Stimulated activated CD4-positive, alpha-beta T cell treated with anti-CD3 and anti-CD28 coated beads, Interleukin-4, amount 100 ng/mL, for 24 hours (primary cell): ENCODE measurements around the gene PIKFYVE.
"Not testable (repeated sequence)": the region's sequence is repeated elsewhere in the genome, so short reads cannot be mapped to it uniquely, and the experiment has no call there.

Experiments
- DNase-seq: peaks from one replicate; pipeline ENCODE4 v3.0.0-alpha.2; 2020

The PIKFYVE gene

DNA sequence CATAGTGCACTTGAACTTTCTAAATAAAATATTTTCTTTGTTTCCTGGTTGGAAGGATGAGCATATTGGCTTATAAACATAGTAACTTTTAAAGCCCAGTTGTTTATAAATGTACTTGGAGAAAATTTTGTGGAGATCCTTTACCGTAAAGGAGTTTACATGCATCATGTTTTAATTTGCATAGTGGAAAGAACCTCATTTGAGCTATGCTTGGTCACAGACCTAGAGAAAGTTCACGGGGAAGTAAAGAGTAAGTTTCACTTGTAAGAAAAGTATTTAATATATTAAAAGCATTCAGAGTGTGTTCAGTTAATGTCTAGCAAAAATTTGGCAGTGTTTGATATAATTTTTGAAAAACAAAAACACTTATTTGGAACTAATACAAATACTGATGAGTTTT is 45.3 kb downstream of the PIKFYVE start:
- no peak for DNase-seq

DNA sequence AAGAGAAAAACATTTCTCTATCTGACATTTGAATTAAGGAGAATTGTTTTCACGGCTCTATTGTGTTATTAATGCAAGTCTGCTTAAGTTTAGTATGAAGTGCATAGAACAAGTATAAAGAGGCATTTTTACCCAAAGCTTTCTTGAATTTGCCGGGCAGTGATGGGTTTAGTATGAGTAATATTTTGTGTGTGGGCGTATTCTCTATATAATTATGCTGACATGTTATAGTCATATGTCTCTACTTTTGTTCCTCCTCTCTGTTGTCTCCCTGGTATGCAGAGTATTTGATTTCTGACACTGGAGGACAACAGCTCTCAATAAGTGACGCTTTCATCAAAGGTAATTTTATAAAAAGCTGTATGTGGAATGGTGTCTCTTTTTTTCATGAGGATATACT is 45.9 kb downstream of the PIKFYVE start:
- no peak for DNase-seq

DNA sequence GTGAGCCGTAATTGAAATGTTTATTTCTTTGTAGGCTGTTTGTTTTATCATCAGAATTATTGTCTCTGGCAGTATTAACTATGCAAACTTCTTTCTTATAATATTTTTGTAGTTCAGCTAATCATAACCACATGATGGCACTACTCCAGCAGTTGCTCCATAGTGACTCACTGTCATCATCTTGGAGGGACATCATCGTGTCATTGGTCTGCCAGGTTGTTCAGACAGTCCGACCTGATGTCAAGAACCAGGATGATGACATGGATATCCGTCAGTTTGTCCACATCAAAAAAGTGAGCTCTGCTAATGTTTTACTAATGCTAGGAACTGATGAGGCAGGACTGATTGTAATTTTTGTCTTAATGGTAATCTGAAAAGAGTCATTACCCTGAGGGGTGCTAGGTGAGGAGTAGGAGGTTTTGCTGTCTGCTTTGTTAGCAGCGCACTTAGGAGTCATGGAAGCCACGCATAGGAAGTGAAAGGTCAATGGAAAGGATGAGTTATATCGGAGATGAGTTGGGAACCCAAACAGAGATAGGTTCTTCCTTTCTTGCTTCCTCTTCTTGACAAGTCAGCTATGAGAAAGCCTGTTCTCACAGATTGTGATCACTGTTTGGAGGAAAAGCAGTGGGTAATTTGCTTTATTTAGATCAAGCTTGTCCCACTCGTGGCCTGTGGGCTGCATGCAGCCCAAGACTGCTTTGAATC is 49.2 kb downstream of the PIKFYVE start:
- no peak for DNase-seq

GRCh38 chr2:208318127-208318526 is 52.1 kb downstream of the PIKFYVE start:
- no peak for DNase-seq

GRCh38 chr2:208319391-208319790 is 53.3 kb downstream of the PIKFYVE start:
- DNase-seq: no peak

DNA sequence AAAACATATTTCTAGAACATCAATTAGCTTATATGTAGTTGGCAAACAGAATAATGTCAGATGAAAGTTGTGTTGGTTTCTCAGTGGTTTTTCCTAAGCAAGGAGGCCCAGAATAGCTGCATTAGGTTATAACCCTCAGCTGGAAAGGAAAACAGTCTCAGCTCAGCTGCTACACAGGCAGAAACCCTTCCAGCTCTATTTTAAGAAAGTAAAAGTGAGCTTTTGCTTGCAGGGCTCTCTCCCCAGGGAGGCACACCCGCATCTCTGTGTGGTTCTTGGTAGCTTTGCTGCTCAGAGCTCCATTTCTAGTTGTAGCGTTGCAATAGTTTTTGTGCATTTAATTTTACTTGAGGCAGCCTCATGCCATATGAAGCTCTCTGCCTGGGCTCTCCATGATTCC is 54.6 kb downstream of the PIKFYVE start:
- no peak for DNase-seq

DNA sequence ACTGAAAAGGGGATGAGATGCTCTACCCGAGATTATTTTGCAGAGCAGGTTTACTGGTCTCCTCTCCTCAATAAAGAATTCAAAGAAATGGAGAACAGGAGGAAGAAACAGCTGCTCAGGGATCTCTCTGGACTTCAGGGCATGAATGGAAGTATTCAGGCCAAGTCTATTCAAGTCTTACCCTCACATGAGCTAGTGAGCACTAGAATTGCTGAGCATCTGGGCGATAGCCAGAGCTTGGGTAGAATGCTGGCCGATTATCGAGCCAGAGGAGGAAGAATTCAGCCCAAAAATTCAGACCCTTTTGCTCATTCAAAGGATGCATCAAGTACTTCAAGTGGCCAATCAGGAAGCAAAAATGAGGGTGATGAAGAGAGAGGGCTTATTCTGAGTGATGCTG is 60.0 kb downstream of the PIKFYVE start:
- no peak for DNase-seq

- no peak for DNase-seq
These were observed 63.4 kb downstream of the PIKFYVE start for GRCh38 chr2:208329485-208329884.

GRCh38 chr2:208334230-208334629 is 68.2 kb downstream of the PIKFYVE start:
- no peak for DNase-seq

GRCh38 chr2:208346756-208347155 is 80.7 kb downstream of the PIKFYVE start:
- no peak for DNase-seq

- DNase-seq: no peak
These were observed 84.6 kb downstream of the PIKFYVE start for GRCh38 chr2:208350610-208351009.

DNA sequence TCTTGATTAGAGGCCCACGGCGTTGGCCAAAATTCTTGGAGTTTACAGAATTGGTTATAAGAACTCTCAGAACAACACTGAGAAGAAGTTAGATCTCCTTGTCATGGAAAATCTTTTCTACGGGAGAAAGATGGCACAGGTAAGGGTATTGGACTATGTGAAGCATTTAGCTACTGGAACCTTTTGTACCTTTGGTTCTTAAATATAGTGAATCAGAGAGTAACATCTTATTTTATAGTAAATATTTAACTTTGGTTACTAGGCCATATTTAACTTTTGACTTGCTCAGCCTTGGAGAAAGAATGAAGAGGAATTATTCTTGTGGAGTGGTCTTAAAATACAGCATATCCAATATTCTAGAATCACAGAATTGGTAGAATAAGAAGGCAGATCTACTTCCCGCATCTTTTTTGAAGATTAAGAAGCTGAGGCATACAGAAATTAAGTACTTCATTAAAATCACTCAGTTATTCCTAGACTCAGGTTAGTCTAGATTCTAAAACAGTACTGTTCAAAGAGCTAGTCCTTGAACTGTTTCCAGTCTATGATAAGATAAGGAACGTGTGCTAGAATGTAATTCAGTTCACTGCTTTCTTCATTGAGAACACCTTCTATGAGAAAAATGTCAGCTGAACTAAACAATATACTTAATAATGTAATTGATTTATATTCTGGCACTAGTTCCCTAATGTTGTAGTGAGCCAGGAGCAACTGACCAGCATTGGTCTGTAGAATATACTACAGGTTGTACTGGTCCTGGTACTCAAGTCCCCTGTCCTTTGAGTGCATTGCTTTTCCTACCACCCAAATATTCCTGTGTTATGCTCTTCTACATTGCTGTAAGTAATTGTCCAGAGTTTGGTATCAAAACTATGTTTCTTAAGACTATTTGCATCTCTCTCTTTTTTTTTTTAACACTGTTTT is 86.9 kb downstream of the PIKFYVE start:
- DNase-seq: no peak

GRCh38 chr2:208354964-208355381 is 88.9 kb downstream of the PIKFYVE start:
- no peak for DNase-seq

- not testable (repeated sequence) for DNase-seq
These were observed 90.4 kb downstream of the PIKFYVE start for GRCh38 chr2:208356420-208356819.

GRCh38 chr2:208356846-208357574 is 91.0 kb downstream of the PIKFYVE start:
- no peak for DNase-seq

- no peak for DNase-seq
These were observed 92.9 kb downstream of the PIKFYVE start for GRCh38 chr2:208358758-208359631.

DNA sequence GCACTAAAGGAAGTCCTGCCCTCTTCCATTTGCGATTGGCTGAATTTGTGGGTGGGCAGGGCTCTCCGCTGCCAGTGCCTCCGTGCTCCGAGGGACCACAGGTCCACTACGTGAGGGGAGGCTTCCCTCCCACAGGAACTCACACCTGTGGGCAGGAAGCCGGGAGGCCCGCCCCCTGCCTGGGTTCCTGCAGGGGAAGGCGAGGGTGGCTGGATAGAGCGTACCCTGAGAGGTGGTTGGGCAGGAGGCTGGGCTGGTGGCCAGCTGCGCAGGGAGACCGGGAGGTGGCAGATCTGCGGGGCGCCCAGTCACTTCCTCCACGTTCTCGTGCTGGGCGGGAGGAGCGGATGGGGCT is 93.6 kb downstream of the PIKFYVE start:
- no peak for DNase-seq

GRCh38 chr2:208360259-208361076 is 94.4 kb downstream of the PIKFYVE start:
- no peak for DNase-seq

DNA sequence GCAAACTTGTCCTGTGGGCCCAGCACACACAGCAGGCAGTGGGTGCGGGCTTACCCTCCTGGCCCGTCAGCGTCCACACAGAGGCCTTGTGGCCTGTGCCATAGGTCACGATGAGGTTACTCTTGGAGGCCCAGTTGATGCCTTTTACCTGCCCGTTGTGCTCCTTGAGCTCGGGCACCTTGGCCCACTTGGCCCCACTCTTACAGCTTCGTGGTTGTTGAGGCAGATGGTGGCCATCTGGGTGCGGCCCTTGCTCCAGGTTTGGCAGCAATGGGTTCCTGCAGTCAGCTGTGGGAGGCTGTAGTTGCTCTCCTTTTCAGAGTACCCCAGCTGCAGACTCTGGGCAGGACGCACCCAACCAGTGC is 95.0 kb downstream of the PIKFYVE start:
- DNase-seq: no peak

DNA sequence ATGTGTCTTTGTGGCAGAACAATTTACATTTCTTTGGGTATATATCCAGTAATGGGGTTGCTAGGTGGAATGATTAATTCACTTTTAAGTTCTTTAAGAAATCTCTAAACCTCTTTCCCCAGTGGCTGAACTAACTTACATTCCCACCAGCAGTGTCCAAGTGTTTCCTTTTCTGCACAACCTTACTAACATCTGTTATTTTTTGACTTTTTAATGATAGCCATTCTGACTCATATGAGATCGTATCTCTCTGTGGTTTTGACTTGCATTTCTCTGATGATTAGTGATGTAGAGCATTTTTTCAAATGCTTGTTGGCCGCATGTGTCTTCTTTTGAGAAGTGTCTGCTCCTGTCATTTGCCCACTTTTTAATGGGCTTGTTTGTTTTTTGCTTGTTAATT is 97.4 kb downstream of the PIKFYVE start:
- no peak for DNase-seq

GRCh38 chr2:208366215-208367127 is 100.4 kb downstream of the PIKFYVE start:
- DNase-seq: no peak
